Heart left ventricle (tissue), 13 donors: ENCODE data around the gene SPO11.

Source experiments
- POLR2A ChIP-seq, 2 donors: fragments of 450-650 bp; IDR thresholded peaks; one replicate each; pipeline ENCODE4 v1.6.1; 2017; ENCODE audit warnings: antibody characterized with exemption in 2 of 2, mild to moderate bottlenecking in 2 of 2, moderate library complexity in 2 of 2
- TF ChIP-seq, protein P1 (sequence below), 12 donors: fragments of 200-600 bp; sonication (generic) in 4 of 12; IDR thresholded peaks; one replicate each; pipeline versions ENCODE4 v1.5.0 to v1.8.0; 2018 to 2022; ENCODE audit warnings: antibody characterized with exemption in 12 of 12, mild to moderate bottlenecking in 5 of 12
- donor health status: ischemic (EF 13 %, LVEDD 7.1; RV severe dilation, severe dysfunction).
- donor health status: DM: no; HTN: yes; CAD: no.
- donor health status: DM: no; HTN: no; CAD: no.
- donor health status: ischemic (EF 25% LVEDD 6.9; RV normal size, moderate dysfunction).
- donor health status: ischemic (EF 25% LVEDD 5.7; RV mildly dilated, moderate dysfunction).
- donor health status: ischemic (EF 35%, LVEDD 5.7; RV mildly dilated, moderate dysfunction).
- donor health status: nonischemic (EF 11% LVEDD 7.7; RV severe dilation, severe dysfunction).
- donor health status: DM: yes; HTN: yes; CAD: no.
- donor health status: PGD.
- donor health status: ischemic (EF 29% LVEDD 5.4; RV normal size, mild dysfunction).
- donor health status: nonischemic (EF 23%, LVEDD 6.1; RV moderate dilation, normal function).

DNA sequence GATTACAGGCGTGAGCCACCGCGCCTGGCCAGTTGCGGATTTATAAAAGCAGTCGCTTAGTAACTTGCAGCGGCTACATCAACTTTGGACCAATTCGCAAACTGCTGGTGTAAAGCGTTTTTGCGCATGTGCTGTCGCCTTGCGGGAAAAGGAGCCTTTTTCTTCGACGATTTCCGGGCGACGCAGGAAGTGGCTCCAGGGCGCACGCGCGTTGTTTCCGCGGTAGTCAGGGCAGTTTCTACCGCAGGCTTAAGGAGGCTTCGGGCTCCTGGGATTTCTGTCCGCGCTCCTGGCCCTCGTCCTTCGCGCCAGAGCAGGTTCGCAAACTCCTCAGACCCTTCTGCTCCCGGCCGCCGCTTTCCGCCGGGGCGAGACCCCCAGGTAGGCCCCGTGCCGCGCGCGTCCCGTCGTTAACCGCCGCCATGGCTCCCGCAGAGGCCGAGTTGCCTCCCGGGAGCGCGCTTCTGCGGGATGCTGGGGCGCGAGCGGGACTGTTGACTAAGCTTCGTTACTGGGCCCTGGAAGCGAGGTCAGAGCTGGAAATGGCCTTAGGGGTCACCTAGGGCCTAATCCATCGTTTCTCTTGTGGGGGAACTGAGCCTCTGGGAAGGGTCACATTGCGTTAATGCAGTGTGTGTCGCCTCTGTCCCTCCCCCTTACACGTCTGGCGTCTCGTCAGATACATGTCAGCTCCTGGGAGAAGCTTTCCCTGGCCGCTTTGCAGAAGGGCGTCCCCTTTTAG, 21.6 kb downstream of the SPO11 start, which contains the start of gene RAE1:
- TF ChIP-seq, protein P1, sequence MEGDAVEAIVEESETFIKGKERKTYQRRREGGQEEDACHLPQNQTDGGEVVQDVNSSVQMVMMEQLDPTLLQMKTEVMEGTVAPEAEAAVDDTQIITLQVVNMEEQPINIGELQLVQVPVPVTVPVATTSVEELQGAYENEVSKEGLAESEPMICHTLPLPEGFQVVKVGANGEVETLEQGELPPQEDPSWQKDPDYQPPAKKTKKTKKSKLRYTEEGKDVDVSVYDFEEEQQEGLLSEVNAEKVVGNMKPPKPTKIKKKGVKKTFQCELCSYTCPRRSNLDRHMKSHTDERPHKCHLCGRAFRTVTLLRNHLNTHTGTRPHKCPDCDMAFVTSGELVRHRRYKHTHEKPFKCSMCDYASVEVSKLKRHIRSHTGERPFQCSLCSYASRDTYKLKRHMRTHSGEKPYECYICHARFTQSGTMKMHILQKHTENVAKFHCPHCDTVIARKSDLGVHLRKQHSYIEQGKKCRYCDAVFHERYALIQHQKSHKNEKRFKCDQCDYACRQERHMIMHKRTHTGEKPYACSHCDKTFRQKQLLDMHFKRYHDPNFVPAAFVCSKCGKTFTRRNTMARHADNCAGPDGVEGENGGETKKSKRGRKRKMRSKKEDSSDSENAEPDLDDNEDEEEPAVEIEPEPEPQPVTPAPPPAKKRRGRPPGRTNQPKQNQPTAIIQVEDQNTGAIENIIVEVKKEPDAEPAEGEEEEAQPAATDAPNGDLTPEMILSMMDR (IDR thresholded peaks at IDR 0.05): no peak
- peak in 1 of 2 donors; percentile 64 for TF ChIP-seq POLR2A (IDR thresholded peaks at IDR 0.05)
